Measurements from ENCODE around the gene BRSK2.
"Not testable (repeated sequence)": the region's sequence is repeated elsewhere in the genome, so short reads cannot be mapped to it uniquely, and the experiment has no call there.

Gene BRSK2

DNA sequence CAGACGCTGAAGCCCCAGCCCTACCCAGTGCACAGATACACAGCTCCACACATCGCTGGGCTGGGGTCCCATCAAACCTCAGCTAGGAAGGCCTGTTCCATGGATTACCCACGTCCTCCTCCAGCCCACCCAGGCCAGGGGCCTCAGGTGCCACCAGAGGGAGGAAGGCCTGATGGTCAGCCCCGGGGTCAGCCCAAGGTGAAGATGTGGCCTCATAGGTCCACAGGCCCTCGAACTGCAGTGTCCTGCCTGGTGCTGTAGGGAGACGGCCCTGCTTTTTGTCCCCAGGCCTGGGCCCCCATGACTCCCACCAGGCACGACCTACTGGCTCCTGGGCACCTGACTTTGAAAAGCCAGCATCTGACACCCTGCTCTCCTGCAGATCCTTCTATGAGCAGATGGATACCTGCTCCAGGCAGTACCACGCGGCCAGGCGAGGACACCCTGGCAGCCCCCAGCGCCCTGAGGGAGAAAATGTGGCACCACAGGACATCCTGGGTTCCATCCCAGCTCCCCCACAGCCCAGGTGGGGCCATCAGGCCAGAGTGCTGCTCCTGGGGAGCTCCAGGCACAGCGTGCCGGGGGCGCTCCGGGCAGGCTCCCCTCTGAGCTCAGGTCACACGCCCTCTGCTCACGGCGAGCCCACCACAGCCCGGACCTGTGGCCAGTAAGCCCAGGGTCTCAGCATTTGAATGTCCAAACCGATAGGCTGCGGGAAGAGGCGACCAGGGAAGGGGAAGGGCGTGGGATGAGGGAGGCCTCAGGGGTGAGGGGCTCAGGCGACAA is 112.6 kb downstream of the BRSK2 start:
- no peak for DNase-seq

DNA sequence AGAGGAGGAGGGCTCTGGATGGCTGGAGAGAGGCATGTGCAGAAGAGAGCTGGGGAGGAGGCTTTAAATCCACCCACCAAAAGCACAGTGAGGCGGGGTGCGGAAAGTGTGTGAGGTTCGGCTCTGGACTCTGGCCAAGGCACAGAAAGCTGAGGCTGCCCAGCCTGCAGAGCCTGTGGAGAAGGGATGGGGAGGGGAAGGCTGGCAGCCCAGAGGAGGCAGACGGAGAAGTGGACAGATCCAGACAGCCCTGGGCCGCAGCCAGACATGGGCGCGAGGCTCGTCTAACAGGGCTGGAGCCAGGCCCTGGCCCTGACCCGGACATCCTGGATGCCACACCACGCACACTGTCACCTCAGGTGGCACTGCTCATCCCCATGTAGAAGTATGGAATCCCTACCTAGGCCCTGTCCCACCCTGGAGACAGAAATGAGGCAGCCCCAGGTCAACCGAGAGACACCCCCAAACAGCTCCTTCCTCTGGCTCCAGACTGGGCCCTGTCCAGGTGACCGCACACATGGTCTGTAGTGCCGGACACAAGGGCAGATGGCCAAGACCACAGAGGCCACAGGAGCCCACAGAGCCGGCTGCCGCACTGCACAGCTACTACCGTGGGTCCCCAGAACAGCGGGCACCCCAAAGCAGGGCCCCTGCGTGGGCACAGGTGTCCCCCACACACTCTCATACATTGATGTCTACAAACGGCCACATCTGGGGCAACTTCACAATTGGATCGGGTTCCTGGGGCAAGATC is 113.4 kb downstream of the BRSK2 start:
- no peak for DNase-seq

DNA sequence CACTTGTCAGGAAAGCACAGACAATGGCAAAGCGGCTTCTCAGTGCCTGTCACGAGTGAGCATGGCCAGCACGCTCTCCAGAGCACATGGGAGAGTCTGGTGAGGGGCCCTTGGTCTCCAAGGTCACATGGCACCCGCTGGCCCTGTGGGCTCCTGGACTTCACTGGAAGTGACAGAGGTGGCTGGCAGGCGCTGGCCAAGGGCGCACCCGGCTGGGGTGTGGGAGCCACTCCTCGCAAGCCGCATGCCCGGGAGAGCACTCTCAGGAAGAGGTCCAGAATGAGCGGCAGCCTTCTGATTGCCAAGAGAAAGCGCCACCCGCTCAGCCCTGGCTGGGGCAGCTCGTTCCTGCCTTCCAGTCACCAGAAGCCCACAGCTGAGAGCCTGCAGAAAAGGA is 114.0 kb downstream of the BRSK2 start:
- DNase-seq = no peak

DNA sequence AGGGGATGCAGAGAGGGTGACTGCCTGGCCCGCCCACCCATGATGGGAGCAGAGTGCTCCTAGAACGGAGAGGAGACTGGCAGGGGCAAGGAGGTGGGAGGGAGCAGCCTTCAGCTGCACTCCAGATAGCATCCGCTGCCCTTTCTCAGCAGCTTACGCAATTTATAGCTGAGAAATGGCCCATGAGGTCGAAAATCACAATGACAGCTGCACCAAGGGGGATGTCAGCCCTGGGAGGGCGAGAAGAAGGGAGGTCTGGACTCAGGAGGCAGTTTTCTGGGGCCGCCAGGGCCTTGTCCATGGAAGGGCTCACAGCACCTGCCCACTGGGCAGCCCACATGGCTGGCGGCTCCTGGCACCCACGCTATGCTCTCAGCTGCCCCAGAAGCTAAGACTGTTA is 114.4 kb downstream of the BRSK2 start:
- no peak for DNase-seq

DNA sequence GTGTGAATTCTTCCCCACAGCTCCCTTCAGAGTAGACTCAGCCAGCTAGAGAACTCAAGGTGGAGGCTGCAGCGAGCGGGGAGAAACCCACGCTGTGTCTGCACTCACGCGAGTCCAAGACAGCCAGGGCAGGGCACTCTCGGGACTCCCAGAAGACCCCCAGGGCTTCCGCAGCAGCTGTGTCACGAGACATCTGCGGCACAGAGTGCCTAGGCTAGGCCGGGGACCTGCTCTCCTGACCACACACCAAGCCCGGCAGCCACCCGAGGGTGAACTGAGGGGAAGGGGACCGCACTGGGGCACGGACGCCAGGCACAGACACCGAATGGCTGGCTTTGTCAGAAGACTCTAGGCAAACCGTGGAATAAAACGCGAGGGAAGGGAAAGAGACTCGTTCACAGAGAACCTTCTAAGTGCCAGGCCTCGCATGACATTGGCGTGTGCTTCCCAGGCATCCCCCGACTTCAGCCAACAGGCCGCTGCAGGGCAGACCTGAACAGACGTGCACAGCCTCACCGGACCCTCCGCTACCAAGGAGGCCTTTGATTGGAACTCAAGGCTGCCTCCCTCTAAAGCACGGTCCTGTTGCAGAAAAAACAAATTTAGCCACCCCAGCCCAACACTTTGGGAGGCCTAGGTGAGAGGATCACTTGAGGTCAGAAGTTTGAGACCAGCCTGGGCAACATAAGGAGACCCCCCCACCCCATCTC is 115.0 kb downstream of the BRSK2 start:
- no peak for DNase-seq

DNA sequence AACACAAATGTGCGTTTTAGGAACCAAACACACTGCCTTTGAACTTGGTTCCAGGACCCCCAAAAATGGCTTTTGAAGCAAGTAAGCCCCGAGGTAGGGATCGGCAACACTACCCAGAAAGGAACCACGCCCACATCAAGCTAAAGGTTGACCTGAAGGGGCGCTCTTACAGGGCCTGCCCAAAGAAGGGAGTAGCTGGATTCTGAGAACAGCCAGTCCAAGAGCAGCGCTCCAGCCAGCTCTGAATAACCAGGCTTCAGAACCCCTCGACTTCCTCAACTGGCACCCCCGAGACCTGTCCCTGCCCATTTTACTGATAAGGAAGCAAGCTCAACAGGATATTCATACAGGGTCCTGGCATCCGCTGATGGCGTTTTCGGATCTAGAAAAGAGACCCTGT is 115.7 kb downstream of the BRSK2 start:
- no peak for DNase-seq

DNA sequence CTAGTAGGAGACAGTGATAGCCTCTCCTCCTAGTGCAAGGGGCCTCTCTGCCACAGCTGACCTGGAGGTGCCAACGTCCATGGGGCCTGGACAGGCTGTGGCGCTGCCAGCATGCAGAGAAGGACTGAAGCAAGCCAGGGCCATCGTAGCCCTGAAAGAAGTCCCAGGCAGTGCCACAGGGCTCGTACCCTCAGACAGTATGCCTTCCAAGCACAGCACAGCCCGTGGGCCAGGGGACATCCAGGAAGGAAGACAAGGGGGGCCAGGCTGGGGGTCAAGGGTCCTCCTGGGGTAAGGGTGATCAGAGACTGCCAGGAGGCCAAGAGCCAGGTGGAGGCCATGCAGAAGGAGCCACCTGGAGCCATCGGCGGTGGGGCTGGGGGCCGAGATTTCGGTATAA is 117.2 kb downstream of the BRSK2 start:
- no peak for DNase-seq

DNA sequence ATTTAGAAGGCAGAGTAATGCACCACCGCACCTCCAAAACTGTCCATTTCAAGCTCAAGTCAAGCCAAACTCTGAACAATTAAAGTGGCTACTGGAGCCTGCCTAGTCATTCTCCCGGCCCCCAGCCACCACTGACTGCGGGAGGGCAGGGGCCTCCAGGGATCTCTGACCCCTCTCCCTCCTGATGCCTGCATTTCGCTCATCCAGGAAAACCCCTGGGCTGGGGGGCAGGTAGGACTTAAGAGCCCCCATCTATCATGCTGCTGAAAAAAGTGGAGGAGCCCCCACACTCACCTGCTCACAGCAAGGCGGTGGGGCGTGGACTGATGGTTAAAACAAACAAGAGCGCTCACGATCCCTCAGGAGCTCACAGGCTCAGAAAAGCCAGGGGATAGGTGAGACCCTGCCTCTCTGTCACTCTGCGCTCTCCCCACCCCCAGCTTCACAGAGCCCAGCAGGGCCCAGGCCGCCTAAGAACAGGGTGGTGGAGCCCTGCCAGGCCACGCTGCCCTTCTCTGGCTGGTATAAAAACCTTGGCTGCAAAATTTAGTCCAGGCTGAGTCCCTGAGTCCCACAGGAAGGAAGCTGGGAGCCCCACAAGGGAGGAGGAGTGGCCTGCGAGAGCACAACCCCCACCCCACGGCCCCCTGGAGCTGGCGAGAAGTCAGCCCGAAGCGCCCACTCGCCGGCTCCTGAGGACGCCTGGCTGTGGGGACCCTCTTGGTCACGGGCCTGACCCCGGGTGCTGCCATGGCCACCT is 117.8 kb downstream of the BRSK2 start:
- no peak for DNase-seq

DNA sequence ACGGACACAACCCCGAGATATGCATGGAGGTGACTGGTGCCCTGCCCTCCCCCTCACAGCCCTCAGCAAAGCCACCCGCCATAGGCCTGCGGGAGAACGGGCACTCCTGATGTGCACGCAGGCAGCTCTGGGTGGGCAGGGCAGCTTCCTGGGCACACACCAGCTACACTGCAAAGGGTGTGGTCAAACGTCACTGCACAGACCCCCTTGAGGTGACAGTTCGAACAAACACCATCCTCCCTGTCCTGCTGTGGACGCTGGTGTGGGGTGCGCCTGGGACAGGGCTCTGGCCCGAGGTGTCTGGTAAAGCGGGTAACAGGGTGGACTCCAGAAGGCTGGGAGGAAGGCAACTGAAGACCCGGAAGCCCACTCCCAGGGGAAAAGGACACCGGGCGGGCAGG is 118.8 kb downstream of the BRSK2 start:
- no peak for DNase-seq

DNA sequence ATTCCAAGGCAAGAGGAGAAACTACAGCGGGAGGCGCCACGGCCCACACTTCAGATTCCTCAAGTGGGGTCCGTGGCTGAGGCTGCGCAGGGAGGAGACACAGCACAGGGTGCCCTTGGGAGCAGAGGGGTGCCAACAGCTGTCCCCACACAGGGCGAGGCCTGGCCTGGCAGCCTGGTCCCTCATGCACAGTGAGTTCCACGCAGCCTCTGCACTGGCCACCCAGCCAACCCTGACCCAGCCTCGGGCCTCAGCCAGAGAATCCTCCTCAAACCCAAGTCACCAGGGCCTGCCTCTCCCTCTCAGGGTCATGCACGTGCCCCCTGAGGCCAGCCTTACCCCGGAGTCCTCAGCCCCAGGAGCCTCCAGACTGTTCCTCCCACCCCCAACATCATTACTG is 119.3 kb downstream of the BRSK2 start:
- DNase-seq = no peak

DNA sequence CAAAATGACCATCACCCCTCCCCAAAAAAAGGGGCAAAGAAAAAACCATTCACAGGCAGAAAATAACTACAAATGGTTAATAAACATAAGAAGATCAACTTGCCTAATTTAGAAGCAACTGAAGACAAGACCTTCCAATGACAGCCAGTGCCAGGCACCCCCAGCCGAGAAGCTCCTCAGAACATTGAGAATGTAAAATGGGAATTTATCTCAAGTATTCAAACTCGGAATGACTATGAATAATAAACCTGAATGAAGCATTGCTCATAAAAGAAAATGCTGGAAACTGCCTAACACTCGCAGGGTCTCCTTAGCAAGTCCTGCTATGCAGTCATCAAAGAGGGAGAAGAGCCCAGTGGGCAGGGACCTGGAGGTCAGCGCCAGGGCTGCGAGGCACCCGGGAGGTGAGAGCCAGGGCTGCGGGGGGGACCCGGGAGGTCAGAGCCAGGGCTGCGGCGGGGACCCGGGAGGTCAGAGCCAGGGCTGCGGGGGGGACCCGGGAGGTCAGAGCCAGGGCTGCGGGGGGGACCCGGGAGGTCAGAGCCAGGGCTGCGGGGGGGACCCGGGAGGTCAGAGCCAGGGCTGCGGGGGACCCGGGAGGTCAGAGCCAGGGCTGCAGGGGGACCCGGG is 120.0 kb downstream of the BRSK2 start:
- DNase-seq = no peak

DNA sequence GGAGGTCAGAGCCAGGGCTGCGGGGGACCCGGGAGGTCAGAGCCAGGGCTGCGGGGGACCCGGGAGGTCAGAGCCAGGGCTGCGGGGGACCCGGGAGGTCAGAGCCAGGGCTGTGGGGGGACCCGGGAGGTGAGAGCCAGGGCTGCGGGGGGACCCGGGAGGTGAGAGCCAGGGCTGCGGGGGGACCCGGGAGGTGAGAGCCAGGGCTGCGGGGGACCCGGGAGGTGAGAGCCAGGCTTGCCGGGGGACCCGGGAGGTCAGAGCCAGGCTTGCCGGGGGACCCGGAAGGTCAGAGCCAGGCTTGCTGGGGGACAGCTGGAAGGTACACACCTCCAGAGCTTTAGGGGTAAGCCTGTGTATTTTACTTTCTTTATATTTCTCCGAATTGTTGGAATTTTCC is 120.6 kb downstream of the BRSK2 start:
- DNase-seq = not testable (repeated sequence)

DNA sequence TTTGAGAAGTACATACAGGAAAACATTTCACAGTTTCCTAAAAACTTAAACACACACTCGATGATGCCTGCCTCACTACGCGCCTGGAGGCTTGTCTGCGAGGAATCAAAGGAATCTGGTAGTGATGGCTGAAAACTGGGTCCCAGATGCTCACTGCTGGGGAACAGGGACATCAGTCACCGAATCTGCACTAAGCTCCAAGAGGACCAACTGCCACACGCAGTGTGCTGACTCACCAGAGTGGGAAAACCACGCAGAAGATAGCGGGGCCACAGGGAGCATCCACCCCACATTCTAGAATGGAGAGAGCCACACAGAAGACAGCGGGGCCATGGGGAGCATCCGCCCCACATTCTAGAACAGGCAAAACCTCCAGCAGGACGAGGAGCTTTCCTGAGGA is 121.2 kb downstream of the BRSK2 start:
- no peak for DNase-seq

DNA sequence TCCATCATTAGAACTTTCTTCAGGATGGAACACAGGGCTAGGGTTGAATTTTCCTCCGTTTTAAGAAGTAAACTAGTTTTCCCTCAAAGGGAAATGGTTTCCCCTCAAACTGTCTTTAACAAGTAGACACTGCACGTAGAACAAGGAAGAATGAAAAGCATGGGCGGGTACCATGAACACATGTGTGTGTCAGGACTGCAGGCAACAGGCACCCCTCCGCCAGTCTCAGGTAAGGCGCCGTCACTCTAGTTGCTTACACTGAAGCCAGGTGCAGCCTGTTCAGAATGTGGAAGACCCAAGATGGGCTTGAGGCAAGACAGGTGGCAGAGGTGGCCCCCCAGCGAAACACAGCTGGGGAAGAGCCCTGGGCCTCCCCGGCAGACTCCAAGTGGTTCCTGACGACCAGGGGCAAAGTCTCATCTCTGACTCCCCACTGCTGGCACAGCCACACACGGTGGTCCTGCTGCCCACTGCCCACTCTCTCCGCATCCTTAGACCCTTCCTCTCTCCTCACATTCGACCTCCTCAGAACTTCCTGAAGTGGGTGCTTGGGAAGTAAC is 122.3 kb downstream of the BRSK2 start:
- no peak for DNase-seq
